WI38 (cell line): ENCODE measurements around the gene ALAS1.
A peak's percentile ranks its signal among the peaks of the same experiment; 100 is the strongest.

Source experiments
- H3K4me3 ChIP-seq: 2 replicates; pipeline ENCODE4 v1.5.1; 2011; ENCODE audit warnings: low read depth, mild to moderate bottlenecking, control low read depth, low read length
- CTCF ChIP-seq: IDR thresholded peaks from 2 replicates; pipeline ENCODE4 v1.5.1; 2012; ENCODE audit warnings: low read depth, mild to moderate bottlenecking, control low read depth, low read length

ALAS1 gene

DNA sequence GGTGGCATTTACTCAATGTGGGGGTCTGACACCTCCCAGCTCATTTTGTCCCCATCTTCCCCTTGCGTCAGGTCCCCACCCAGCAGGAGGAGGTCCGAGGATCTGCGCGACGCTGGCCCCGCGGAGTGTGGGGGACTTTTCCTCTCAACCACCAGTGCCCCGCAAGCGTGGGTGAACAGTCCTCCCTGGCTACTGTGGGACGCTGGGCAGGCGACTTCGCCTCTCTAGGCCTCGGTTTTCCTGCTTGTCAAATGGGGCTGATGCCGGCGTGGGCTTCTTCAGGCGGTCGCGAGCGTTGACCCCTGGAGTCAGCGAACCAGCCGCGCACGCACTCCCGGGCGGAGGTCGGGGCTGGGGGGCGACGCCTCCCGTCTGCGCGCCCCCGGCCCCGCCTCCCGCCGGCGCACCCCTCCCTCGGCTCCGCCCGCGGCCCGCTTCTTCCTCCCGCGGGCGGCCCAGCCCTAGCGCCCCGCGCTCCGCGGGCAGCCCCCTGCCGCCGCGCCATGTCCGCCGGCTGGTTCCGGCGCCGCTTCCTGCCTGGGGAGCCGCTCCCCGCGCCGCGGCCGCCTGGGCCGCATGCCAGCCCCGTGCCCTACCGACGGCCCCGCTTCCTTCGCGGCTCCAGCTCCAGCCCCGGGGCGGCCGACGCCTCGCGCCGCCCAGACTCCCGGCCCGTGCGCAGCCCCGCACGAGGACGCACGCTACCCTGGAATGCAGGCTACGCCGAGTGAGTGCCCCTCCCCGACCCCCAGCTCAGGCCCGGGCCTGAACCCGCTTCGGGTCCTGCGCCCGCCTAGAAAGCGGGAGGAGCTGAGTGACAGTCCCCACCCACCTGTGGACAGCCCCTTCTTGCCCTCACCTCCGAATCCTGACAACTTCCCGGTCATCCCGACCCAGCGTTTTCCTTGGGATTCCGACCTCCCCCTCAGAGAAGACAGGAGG, 47.6 kb downstream of the ALAS1 start, which contains the start of gene PPM1M:
PPM1M (plus strand) TSS at position 438 of the 942 bp plus-strand sequence; CDS start at position 504, 66 bp downstream.
- H3K4me3 ChIP-seq: peak within 1 kb of the TSS; percentile 63

GRCh38 chr3:52246264-52246620, 48.3 kb downstream of the ALAS1 start:
- no peak for TF ChIP-seq CTCF
- peak overlapping the region; percentile 63 for H3K4me3 ChIP-seq

More for the DNA sequence above, 47.6 kb downstream of the ALAS1 start, which contains the start of gene PPM1M:
- no peak for TF ChIP-seq CTCF

GRCh38 chr3:52246728-52247408, 48.9 kb downstream of the ALAS1 start:
- no peak for TF ChIP-seq CTCF
- no peak overlapping the region for H3K4me3 ChIP-seq

GRCh38 chr3:52247409-52248164, 49.6 kb downstream of the ALAS1 start:
- TF ChIP-seq CTCF: no peak
- H3K4me3 ChIP-seq: no peak overlapping the region

- no peak overlapping the region for H3K4me3 ChIP-seq
- no peak for TF ChIP-seq CTCF
These were observed 50.2 kb downstream of the ALAS1 start for GRCh38 chr3:52248165-52248541.

GRCh38 chr3:52248816-52249547, 51.0 kb downstream of the ALAS1 start:
- H3K4me3 ChIP-seq: no peak overlapping the region
- no peak for TF ChIP-seq CTCF
